Fibroblast of skin of right quadriceps (primary cell): ENCODE measurements around the gene CDKN2A.

ENCODE experiments used
- DNase-seq: peaks from one replicate; pipeline ENCODE4 v3.0.0-alpha.2; 2013

CDKN2A gene

GRCh38 chr9:22005702-22006606 is 11.8 kb upstream of the CDKN2A start:
- DNase-seq = peak; percentile 37

GRCh38 chr9:22005021-22005701 is 11.0 kb upstream of the CDKN2A start:
- peak; percentile 33 for DNase-seq

DNA sequence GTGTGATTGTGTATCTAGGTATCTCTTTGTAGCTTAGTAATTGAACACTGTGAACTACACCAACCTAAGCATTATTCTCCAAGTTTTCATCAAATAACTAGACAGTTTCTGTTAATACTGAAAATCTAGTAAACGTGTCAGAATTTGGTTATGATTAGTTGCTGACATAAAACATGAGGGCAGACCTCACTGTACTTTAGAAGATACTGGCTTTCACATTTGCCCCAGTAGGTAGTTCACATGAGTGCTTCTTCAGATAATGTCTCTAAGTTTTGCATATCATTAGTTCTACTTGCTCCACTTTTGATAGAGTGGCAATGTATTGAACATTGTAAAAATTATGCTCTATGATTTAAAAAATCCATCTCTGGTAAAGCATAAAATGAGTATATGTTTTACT is 7.8 kb upstream of the CDKN2A start:
- no peak for DNase-seq

- DNase-seq = no peak
Observed at GRCh38 chr9:21998026-21998425, 3.8 kb upstream of the CDKN2A start.

DNA sequence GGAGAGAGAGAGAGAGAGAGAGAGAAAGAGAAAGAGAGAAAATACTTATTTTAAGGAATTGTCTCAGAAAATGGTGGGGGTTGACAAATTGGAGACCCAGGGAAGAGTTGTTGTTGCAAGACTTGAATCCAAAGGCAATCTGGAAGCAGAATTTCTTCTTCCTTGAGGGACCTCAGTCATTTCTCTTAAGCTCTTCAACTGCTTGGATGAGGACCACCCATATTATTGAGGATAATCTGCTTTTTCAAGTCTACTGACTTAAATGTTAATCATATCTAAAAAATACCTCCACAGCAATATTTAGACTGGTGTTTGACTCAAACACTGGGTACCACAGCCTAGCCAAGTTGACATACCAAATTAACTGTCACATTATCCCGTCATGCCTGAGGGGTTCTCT is 3.3 kb upstream of the CDKN2A start:
- no peak for DNase-seq

DNA sequence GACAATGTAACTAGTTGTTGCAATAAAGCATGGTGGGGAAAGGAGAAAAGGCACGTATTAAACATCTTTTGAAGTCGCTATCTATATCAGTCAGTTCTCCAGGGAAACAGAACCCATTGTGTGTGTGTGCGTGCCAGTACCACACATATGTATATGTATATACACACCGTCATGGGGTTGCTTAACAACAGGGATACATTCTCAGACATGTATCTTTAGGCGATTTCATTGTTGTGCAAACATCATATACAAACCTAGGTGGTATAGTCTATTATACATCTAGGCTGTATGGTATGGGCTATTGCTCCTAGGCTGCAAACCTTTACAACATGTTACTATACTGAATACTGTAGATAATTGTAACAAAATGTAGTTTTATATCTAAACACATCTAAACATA is 2.7 kb upstream of the CDKN2A start:
- no peak for DNase-seq

DNA sequence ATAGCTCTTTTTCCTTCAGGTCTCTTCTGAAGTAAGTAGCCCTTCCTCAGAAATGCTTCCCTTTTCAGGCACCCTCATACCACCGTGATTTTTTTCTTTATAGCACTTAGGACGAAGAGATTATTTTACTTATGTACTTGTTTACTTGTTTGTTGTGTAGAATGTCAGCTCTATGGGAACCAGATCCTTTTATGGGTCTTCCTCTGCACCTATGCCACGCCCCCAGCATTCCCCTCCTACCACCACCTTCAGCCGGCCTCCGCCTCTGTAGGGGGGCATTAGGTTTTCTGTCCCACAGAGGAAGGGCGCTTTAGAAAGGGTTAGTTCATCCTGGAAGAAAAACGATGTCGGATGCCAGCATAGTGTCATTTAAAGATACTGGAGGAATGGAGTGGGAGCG is 2.2 kb upstream of the CDKN2A start:
- DNase-seq = no peak

GRCh38 chr9:21995666-21996398 is 1.6 kb upstream of the CDKN2A start:
- DNase-seq = peak; percentile 45

DNA sequence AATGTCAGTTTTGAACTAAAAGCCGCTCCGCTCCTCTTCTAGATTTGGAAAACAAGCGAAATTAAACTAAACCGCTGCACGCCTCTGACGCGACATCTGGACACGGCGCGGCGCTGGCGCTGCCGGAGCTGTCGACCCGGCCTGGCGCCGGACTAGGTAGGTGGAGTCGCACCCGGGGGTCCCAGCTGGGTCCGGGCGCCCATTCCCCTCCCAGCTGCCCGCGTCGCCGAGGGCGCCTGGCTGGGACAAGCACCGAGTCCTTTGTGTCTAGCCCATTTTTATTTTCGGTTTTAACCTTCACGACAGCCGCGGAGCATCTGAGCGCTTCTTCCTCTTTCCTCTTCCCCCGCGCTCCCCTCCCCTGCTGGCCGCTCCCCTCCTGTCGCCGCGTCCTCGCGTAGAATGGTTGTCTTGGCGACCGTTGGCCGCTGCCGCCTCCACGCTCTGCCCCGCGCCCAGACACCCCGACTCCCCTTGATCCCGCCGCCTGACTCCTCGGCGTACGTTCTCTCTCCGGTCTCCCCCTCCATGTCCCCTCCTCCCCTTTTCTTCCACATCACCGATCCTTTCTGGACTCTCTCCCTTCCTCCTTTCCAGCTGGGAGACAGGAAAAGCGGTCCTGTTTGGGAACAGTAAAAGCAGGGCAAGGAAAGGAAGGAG is 944 bp upstream of the CDKN2A start:
- peak; percentile 71 for DNase-seq

DNA sequence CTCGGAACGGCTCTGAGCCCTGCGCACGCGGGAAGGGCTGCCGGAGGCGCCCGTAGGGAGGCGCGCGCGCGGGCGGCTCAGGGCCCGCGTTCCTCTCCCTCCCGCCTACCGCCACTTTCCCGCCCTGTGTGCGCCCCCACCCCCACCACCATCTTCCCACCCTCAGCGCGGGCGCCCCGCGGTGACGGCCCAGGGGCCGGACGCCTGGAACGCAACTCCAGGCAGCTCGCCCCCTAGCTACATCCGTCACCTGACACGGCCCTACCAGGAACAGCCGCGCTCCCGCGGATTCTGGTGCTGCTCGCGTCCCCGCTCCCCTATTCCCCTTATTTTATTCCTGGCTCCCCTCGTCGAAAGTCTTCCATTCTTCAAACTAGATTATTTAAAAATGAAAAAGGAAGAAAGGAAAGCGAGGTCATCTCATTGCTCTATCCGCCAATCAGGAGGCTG is 389 bp upstream of the CDKN2A start, which contains the start of gene CDKN2B-AS1:
Gene CDKN2B-AS1, plus strand, starts transcription at position 236 of the 450 bp plus-strand sequence.
- peak; percentile 72 for DNase-seq

DNA sequence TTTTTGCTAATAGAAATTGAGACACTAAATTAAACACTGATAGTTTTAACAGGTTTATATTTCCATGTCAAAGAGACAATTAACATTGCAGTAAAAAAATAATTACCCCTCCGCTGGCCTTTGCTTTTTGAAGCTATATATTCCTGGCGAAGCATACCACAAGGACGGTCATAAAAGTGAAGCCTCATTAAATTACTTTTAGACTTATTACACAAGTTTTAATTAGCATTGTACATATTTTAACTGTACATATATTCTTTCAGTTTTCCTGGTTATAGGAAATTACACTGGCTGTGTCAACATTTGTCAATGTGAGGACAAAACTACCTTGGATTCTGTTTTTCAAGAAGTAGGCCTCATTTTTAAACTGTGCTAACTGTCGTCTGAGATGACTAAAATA is 1.2 kb downstream of the CDKN2A start:
- no peak for DNase-seq

DNA sequence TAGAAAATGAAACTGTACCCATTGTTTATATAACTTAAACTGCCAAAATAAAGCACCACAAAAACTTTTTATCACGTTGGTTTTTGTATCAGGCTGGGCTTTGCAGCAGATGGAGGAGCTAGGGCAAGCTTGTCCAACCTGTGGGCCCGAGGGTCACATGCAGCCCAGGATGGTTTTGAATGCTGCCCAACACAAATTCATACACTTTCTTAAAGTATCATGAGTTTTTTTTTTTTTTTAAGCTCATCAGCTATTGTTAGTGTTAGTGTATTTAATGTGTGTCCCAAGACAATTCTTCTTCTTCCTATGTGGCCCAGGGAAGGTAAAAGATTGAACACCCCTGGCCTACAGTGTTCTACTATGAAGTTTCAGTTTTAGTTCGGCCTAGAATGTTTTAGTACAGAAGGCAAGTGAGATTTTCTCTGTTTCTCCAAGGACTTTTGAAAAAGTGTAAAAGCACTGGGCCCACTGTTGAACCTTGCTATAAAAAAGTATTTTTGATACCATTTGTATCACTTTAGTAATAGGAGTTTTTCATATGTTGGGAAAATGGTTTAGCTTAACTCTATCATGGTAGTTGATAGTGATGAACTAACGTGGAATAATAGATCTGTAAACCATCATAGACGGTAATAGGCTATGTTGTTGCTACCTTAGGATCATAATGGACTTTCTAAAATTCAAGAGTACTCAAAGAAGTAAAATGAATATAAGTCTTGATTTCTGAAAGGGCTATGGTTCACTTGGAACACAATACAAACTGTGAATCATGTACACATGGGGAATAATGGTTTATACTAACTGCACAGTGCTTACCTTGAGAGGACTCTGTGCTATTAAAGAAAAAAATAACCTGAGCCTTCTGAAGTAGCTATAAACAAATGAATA is 2.9 kb downstream of the CDKN2A start:
- no peak for DNase-seq

GRCh38 chr9:21989440-21990189 is 4.6 kb downstream of the CDKN2A start:
- no peak for DNase-seq

DNA sequence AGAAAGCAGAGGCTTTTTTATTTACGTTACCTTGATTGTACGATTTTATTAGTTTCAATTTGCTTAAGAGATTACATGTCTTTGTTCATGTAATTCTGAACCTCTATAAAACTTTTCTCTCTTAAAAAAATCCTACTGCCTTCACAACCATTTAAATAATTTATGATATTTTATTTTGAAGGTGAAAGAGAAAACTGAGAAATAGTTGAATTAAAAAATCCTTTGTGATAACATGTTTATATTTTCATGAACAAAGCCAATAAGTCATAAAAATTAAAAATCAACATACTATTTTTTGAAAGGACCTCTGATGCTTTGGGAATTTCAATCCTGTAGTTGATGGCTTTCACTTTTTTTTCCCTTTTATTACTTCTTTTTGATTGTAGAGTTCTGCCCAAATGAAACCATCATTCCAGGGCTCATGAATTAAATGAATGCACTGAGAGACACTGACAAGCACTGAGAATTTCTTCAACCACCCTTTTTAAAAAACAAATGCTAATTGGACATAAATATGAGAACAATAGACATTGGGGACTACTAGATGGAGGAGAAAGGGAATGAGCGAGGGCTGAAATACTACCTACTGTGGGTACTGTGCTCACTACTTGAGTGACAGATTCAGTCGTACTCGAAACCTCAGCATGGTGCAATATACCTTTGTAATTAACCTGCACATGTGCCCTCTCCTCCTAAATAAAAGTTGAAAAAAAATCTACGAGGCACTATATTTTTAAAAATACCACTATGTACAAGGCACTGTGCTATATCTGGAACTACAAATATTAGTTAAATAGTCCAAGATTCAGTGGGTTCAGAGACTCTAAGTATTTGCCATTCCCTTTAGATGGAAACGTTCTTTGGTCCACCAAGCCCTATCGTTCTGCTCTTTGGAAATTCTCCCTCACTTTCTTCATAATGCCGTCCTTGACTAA is 5.9 kb downstream of the CDKN2A start:
- no peak for DNase-seq

DNA sequence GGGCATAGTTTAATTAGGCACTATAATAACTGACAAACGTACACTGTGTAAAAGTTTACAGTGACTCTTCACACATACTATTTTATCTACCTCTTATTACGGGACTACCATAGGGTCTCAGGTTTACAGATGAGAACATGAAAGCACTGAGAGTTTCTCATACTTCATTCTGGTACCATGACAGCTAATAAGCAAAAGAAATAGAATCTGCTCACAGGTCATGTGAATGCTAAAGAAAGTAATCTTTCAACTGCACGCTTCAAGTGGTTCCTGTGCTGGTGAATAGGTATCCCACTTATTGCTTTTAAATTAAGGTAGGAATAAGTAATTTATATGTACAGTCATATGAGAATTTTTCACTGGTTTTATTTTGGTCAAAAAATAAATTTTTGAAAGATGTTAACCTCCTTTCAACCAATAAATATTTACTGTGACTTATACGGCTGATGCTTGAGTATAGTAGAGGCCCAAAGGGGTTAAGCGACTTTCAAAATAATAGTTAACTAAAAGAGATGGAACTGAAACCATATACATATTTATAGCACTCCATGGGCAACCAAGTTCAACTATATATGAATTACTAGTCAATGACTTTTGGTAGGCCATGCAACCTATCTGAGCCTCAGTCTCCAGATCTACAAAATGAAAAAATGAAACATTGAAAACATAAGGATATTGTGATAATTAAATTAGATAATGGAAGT is 8.1 kb downstream of the CDKN2A start:
- DNase-seq = no peak

- DNase-seq = no peak
Observed at GRCh38 chr9:21984101-21984500, 10.1 kb downstream of the CDKN2A start.

- DNase-seq = no peak
Observed at GRCh38 chr9:21983561-21983935, 10.6 kb downstream of the CDKN2A start.

- DNase-seq = no peak
Observed at GRCh38 chr9:21982861-21983560, 11.2 kb downstream of the CDKN2A start.

DNA sequence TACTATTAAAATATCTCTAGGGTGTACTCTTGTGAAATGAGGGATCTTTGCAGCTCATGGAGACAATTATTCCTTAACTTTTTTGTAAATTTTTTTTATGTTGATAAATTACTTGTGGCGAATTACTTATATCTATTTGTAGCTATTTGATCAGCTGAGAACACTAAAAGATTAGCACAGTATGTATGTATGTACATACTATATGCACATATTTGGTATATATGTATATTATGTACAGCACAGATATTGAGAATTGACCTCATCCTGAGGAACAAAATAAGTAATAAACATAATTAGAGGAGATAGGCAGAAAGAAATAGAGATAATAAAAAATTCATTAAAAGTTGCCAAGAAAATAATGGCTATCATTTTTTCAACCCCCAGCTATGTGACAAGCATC is 11.8 kb downstream of the CDKN2A start:
- no peak for DNase-seq
